Activated CD4-positive, alpha-beta T cell treated with anti-CD3 and anti-CD28 coated beads, Interleukin-2, amount 10 ng/mL, durations not matched to agents 24 days and 14 days (primary cell): ENCODE measurements around the gene PLA1A. TPM values are rescaled to one million over a fixed set of nuclear protein-coding genes. Genes with fewer than 3 reads are reported as not detected.

Source experiments
- DNase-seq: peaks from one replicate; pipeline ENCODE4 v3.0.0; 2022
- H3K27ac Mint-ChIP-seq: one replicate; pipeline ENCODE4 v1.8.0; 2022; ENCODE audit warnings: mild to moderate bottlenecking, mixed read lengths
- H3K27me3 Mint-ChIP-seq: one replicate; pipeline ENCODE4 v1.8.0; 2022; ENCODE audit warnings: mixed read lengths
- H3K36me3 Mint-ChIP-seq: one replicate; pipeline ENCODE4 v1.8.0; 2022; ENCODE audit warnings: low read depth, mild to moderate bottlenecking, mixed read lengths
- H3K4me1 Mint-ChIP-seq: one replicate; pipeline ENCODE4 v1.8.0; 2021; ENCODE audit warnings: mixed read lengths
- H3K4me3 Mint-ChIP-seq: one replicate; pipeline ENCODE4 v1.8.0; 2022; ENCODE audit warnings: mild to moderate bottlenecking, moderate library complexity, mixed read lengths
- H3K9me3 Mint-ChIP-seq: one replicate; pipeline ENCODE4 v1.8.0; 2021; ENCODE audit warnings: mixed read lengths
- intact Hi-C: fragments of 100-400 bp; cut with micrococcal nuclease; formaldehyde crosslinking; loops from one replicate; pipeline ENCODE4 v1.15.1; 2023
- total RNA-seq: library from RNA; stranded (reverse); gene quantifications from 2 replicates; pipeline ENCODE4 v1.2.3, GENCODE V29; 2022

The PLA1A gene
- total RNA-seq, 1 donor from 2014 or later: 0.26 TPM

DNA sequence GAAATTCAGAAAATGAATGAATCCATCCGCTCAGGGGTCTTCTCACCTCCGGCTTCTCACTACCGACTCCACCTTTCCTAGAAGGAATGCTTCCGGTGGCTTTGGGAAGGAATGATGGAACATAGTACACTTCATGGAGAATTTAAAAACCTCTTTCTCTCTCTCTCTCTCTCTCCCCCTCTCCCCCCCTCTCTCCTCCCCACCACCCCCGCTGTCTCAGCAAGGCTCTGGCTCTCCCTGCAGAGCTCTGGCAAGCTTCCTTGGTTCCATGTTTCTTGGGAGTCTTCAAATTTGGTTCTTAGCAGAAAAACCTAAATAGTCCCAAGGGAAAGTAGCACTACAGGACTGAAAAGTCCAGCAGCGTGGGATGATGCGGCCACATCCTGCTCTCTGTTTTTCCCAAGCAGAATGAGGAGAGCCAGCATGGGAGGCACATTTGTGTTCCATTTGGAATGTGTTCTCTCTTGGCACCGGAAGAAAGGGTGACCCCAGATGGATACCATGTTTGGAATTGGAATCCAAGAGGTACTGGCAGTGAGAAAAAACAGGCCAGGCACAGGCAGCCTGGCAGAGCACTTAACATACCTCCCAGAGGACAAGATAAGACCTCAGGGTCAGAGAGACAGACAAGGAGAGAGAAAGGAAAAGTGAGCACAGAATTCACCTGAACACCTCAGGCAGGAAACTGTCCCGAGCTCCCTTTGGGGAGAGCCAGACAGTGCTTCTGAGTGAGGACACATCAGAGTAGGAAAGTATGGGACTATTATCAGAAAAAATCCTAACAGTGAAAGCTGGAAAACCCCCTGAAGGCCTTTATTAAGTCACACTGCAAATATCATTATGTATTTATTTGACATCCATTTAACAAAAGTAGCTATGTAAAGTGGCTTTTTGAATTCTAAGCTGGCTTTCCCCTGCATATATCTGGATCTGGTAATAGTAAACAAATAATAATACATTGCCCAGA, 63.1 kb downstream of the PLA1A start, which contains the start of gene POPDC2:
POPDC2 (minus strand) TSS at position 116 of the 967 bp plus-strand sequence. CDS start 166 bp downstream, outside the sequence.
- H3K4me1 Mint-ChIP-seq: peaks cover 14% of the 10 kb centered on the region
- H3K4me3 Mint-ChIP-seq: no peak within 1 kb of the TSS
- no peak within 1 kb of the TSS for H3K27ac Mint-ChIP-seq
- no peaks in the 10 kb centered on the region for H3K9me3 Mint-ChIP-seq
- no peaks in the 10 kb centered on the region for H3K27me3 Mint-ChIP-seq
- no peak for DNase-seq
- peaks cover 4% of the 10 kb centered on the region for H3K36me3 Mint-ChIP-seq
- intact Hi-C loops: no loop called here

DNA sequence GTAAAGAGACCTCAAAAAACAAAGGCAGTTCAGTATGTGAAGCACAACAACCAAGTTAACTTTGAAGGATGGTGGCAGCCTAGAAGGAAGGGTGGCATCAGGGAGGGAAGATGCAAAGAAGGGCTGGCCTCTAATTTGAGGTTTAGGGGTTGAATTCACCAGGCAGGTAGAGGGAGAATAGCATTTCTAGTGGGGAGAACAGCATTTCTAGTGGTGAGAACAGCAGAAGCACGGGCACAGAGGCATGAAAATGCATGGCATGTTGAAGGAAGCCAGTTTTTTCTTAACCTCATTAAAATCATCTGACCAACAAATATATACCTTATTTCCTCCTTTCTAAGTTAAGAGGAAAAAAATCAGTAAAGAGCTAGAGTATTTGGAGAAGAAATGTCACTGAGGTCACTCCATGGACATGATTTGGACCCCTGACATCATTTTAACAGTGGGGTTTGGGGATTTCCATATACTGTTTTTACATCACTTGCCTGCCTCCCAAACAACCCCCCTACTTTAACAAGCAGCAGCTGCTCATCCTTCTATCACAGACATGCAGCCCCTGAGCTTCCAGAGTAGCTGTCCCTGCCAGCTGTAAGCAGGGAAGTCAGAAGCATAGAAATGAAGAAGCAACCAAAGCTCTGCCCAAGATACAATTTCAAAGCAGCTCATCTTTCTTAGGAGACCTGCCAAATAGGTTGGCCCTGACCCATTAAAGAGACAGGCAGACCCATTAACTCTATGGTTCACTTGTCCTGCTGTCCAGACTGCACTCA, 65.1 kb downstream of the PLA1A start:
- no peaks in the 10 kb centered on the region for H3K27me3 Mint-ChIP-seq
- no peaks in the 10 kb centered on the region for H3K9me3 Mint-ChIP-seq
- intact Hi-C loops: no loop called here
- peaks cover 9% of the 10 kb centered on the region for H3K4me1 Mint-ChIP-seq
- no peak overlapping the region for H3K4me3 Mint-ChIP-seq
- no peak for DNase-seq
- H3K36me3 Mint-ChIP-seq: peaks cover 15% of the 10 kb centered on the region
- H3K27ac Mint-ChIP-seq: no peak overlapping the region

GRCh38 chr3:119663885-119664284, 66.2 kb downstream of the PLA1A start:
- intact Hi-C loops: no loop called here
- no peak for DNase-seq
- peaks cover 18% of the 10 kb centered on the region for H3K36me3 Mint-ChIP-seq
- peaks cover 6% of the 10 kb centered on the region for H3K4me1 Mint-ChIP-seq
- H3K9me3 Mint-ChIP-seq: no peaks in the 10 kb centered on the region
- H3K27me3 Mint-ChIP-seq: no peaks in the 10 kb centered on the region
- no peak overlapping the region for H3K4me3 Mint-ChIP-seq
- no peak overlapping the region for H3K27ac Mint-ChIP-seq

- Mint-ChIP-seq H3K4me3 (no peak overlapping the region), H3K4me1 (peaks cover 6% of the 10 kb centered on the region), H3K36me3 (peaks cover 22% of the 10 kb centered on the region), H3K27me3 (no peaks in the 10 kb centered on the region), H3K27ac (no peak overlapping the region), H3K9me3 (no peaks in the 10 kb centered on the region)
- intact Hi-C loops: no loop called here
- DNase-seq: no peak
Observed at GRCh38 chr3:119664370-119664769, 66.7 kb downstream of the PLA1A start.

GRCh38 chr3:119664850-119665379, 67.2 kb downstream of the PLA1A start:
- no peak for DNase-seq
- peaks cover 6% of the 10 kb centered on the region for H3K4me1 Mint-ChIP-seq
- H3K36me3 Mint-ChIP-seq: peaks cover 23% of the 10 kb centered on the region
- intact Hi-C loops: no loop called here
- H3K27me3 Mint-ChIP-seq: no peaks in the 10 kb centered on the region
- no peaks in the 10 kb centered on the region for H3K9me3 Mint-ChIP-seq
- no peak overlapping the region for H3K27ac Mint-ChIP-seq
- H3K4me3 Mint-ChIP-seq: no peak overlapping the region

- Mint-ChIP-seq H3K4me1 (peaks cover 6% of the 10 kb centered on the region), H3K27me3 (no peaks in the 10 kb centered on the region), H3K27ac (no peak overlapping the region), H3K4me3 (no peak overlapping the region), H3K36me3 (peaks cover 32% of the 10 kb centered on the region), H3K9me3 (no peaks in the 10 kb centered on the region)
- intact Hi-C loops: no loop called here
- no peak for DNase-seq
Observed at GRCh38 chr3:119665954-119666559, 68.4 kb downstream of the PLA1A start.

- intact Hi-C loops: no loop called here
- Mint-ChIP-seq H3K36me3 (peaks cover 52% of the 10 kb centered on the region), H3K4me3 (no peak overlapping the region), H3K4me1 (peaks cover 10% of the 10 kb centered on the region), H3K27ac (no peak overlapping the region), H3K9me3 (no peaks in the 10 kb centered on the region), H3K27me3 (no peaks in the 10 kb centered on the region)
- no peak for DNase-seq
Observed at GRCh38 chr3:119669906-119670570, 72.4 kb downstream of the PLA1A start.

DNA sequence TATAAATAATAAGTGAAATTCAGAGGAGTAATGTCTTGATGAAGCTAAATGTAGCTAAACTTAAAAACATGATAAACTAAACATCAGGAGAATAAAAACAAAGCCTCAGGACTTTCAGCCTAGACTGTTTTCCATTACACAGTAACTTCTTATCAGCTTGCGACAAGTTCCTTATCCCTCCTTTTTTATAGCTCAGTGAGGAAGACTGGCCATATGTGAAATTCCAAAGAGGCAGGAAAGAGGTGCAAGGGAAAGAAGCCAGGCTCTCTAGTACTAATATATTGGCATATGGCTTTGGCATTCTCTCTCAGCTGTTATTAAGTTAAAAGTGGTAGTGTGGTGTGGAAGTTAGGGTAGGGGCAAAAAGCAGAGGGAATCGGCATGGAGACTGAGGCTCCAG, 75.1 kb downstream of the PLA1A start:
- Mint-ChIP-seq H3K36me3 (peaks cover 46% of the 10 kb centered on the region), H3K9me3 (no peaks in the 10 kb centered on the region), H3K27ac (no peak overlapping the region), H3K4me3 (no peak overlapping the region), H3K27me3 (no peaks in the 10 kb centered on the region), H3K4me1 (peaks cover 32% of the 10 kb centered on the region)
- no peak for DNase-seq
- intact Hi-C loops: no loop called here

DNA sequence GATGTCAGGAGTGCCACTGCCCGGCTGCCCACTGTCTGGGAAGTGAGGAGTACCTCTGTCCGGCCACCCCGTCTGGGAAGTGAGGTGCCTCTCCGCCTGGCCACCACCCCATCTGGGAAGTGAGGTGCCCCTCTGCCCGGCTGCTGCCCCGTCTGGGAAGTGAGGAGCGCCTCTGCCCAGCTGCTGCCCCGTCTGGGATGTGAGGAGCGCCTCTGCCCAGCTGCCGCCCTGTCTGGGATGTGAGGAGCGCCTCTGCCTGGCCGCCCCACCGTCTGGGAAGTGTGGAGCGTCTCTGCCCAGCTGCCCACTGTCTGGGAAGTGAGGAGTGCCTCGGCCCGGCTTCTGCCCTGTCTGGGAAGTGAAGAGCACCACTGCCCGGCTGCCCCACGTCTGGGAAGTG, 76.2 kb downstream of the PLA1A start:
- peaks cover 43% of the 10 kb centered on the region for H3K36me3 Mint-ChIP-seq
- H3K4me1 Mint-ChIP-seq: peaks cover 33% of the 10 kb centered on the region
- intact Hi-C loops: no loop called here
- no peak for DNase-seq
- no peaks in the 10 kb centered on the region for H3K27me3 Mint-ChIP-seq
- no peaks in the 10 kb centered on the region for H3K9me3 Mint-ChIP-seq
- H3K27ac Mint-ChIP-seq: no peak overlapping the region
- no peak overlapping the region for H3K4me3 Mint-ChIP-seq

DNA sequence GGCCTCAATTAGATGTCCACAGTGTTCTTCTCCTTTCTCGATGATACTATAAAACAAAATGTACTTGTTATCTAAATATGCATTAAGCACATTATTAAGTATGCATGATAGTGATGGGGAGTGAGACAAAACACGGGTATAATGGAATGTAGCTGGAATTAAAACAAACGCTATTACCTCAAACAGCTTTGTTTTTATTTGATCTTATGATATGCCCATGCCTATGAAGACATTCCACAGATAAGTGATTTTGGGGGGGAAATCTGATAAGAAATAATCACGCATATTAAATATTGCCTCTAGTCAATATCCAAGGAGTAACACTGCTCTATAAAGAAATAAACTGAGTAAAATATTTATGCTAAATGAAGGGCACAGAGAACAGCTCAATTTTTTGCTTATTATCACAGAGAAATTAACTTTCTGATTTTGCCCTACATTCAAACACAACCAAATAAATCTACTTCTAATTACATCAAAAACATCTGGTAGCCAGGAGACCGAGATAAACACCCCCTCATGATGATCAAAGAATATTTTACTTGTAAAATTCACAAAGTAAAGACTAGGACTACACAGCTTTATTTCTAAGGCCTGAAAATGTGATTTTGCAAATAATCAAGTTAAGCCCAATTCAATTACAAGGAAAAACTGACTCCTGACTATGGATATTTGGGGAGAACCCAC, 77.6 kb downstream of the PLA1A start:
- no peaks in the 10 kb centered on the region for H3K27me3 Mint-ChIP-seq
- H3K27ac Mint-ChIP-seq: peak overlapping the region; percentile 96
- intact Hi-C loops: loop anchor here (5.0 kb wide), 2 partner anchors 98 to 438 kb away; partner anchors contain the start of gene ADPRH
- H3K4me1 Mint-ChIP-seq: peaks cover 33% of the 10 kb centered on the region
- no peaks in the 10 kb centered on the region for H3K9me3 Mint-ChIP-seq
- H3K36me3 Mint-ChIP-seq: peaks cover 34% of the 10 kb centered on the region
- no peak for DNase-seq
- peak overlapping the region; percentile 87 for H3K4me3 Mint-ChIP-seq

- no peaks in the 10 kb centered on the region for H3K27me3 Mint-ChIP-seq
- DNase-seq: no peak
- H3K4me3 Mint-ChIP-seq: peak overlapping the region; percentile 87
- H3K4me1 Mint-ChIP-seq: peaks cover 33% of the 10 kb centered on the region
- H3K36me3 Mint-ChIP-seq: peaks cover 28% of the 10 kb centered on the region
- no peaks in the 10 kb centered on the region for H3K9me3 Mint-ChIP-seq
- intact Hi-C loops: loop anchor here (1.0 to 5.0 kb wide), 4 partner anchors 75 to 439 kb away; partner anchors contain the start of genes ADPRH and CD80
- peak overlapping the region; percentile 96 for H3K27ac Mint-ChIP-seq
Observed at GRCh38 chr3:119676020-119676419, 78.3 kb downstream of the PLA1A start.

DNA sequence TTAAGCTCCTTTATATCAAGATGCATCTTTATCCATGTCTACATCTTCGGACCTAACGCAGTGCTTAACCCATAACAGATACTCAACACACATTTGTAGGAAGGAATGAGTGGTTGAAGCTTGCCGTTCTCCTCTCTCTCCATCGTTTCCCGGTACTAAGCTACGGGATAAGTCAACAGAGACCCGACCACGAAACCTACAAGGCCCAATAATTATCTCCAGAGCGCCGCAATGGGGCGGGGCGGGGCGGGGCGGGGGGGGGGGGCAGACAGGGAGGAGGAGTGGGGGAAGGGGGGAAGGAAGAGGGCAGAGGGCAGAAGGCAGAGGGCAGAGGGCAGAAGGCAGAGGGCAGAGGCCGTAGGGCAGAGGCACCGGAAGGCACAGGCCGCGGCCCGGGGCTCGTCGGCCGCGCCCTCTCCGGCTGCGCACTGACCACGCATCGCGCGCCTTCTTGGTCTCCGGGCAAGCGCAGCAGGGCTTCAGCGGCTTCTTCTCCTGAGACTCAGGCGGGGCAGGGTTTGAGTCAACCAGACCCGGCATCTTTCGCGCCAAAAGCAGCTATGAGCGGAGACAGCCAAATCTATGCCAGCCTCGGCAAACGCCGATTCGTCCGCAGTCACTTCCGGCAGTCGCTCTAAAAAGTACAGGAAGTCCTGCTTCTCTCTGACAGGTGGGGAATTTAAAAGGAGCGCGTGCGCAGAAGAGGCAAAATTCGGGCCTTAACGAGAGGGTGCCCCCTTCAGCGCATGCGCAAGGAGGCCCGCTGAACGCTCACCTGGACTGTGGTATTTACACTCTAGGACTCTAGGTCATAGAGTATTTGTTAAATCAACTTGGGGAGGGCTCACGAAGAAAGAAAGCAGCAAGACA, 79.3 kb downstream of the PLA1A start, which contains the start of gene COX17:
COX17 (minus strand) TSS at position 636 of the 870 bp plus-strand sequence; CDS start at position 540, 96 bp downstream.
- no peaks in the 10 kb centered on the region for H3K9me3 Mint-ChIP-seq
- H3K27ac Mint-ChIP-seq: peak within 1 kb of the TSS; percentile 96
- peak within 1 kb of the TSS; percentile 87 for H3K4me3 Mint-ChIP-seq
- peak; percentile 98 for DNase-seq
- peaks cover 33% of the 10 kb centered on the region for H3K4me1 Mint-ChIP-seq
- peaks cover 22% of the 10 kb centered on the region for H3K36me3 Mint-ChIP-seq
- intact Hi-C loops: loop anchor here (1.0 to 5.0 kb wide), 10 partner anchors 23 to 440 kb away; partner anchors contain the start of genes ADPRH, ARHGAP31, CD80 and TIMMDC1
- H3K27me3 Mint-ChIP-seq: no peaks in the 10 kb centered on the region
